GM10266 (cell line): ENCODE measurements around the gene USP6NL.
A peak's percentile ranks its signal among the peaks of the same experiment; 100 is the strongest.

Experiments used
- DNase-seq: peaks from one replicate; pipeline ENCODE4 v3.0.0; 2012; ENCODE audit errors: extremely low spot score
- TF ChIP-seq, protein P1 (sequence below): IDR thresholded peaks from 2 replicates; pipeline ENCODE4 v1.5.1; 2012; ENCODE audit warnings: mild to moderate bottlenecking, low read depth; ENCODE audit not compliant: control insufficient read depth, insufficient read depth; ENCODE audit errors: missing control alignments

The USP6NL gene

DNA sequence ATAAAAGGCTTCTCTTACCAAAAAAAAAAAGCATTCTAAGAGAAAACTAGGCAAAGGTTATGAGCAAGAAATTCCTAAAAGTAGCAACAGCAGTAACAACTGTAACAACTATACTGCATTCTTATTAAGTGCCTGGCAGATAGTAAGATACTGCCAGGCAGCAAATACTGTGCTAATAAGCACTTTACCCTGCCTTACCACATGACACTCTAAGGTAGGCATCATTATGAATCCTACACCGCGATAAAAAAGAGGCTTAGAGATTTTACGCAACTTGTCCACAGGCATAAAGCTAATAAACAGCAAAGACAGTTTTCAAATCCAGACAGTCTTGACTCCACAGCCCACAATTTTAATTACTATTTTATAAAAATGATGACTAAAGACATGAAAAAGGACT, 83.2 kb downstream of the USP6NL start:
- no peak for DNase-seq
- TF ChIP-seq, protein P1, sequence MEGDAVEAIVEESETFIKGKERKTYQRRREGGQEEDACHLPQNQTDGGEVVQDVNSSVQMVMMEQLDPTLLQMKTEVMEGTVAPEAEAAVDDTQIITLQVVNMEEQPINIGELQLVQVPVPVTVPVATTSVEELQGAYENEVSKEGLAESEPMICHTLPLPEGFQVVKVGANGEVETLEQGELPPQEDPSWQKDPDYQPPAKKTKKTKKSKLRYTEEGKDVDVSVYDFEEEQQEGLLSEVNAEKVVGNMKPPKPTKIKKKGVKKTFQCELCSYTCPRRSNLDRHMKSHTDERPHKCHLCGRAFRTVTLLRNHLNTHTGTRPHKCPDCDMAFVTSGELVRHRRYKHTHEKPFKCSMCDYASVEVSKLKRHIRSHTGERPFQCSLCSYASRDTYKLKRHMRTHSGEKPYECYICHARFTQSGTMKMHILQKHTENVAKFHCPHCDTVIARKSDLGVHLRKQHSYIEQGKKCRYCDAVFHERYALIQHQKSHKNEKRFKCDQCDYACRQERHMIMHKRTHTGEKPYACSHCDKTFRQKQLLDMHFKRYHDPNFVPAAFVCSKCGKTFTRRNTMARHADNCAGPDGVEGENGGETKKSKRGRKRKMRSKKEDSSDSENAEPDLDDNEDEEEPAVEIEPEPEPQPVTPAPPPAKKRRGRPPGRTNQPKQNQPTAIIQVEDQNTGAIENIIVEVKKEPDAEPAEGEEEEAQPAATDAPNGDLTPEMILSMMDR = no peak

DNA sequence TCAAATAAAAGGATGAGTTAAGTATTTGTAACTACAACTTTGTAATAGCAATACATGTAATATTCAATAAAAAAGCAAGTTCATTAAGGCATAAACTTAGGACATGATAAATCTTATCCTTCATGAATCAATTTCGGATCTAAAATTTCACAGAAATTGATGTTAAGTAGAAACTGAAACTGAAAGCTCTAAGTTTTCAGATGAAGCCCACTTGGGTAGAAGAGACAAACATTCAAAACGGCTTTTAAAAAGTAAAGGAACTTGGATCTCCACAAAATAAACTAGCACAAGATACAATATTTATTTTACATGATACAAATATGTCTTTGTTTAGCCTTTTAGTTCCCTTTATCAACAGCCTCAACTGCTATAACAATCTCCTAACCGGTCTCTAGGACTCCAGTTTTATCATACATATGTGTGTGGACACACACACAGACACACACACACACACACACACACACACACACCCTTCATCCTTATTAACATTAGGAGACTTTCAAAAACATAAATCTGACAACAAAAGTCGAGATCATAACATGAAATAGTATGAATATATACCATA, 83.7 kb downstream of the USP6NL start:
- DNase-seq = no peak
- TF ChIP-seq, protein P1 = no peak

DNA sequence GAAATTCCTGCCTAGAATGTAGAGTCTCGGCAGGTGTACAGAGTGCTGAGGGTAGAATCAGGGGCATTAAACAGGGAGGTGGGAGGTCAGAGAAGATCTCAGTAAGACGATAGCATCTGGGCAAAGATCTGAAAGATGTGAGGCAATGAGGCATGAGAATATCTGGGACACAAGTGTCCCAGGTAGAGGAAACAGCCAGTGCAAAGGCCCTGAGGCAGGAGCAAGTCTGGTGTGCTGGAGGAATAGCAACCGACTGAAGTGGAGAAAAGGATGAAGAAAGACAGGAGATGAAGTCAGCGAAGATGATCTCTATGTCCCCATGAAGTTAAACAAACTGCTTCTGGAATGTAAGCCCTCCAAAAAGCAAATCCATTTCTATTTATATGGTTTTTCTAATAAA, 84.4 kb downstream of the USP6NL start:
- TF ChIP-seq, protein P1 = no peak
- DNase-seq = no peak

DNA sequence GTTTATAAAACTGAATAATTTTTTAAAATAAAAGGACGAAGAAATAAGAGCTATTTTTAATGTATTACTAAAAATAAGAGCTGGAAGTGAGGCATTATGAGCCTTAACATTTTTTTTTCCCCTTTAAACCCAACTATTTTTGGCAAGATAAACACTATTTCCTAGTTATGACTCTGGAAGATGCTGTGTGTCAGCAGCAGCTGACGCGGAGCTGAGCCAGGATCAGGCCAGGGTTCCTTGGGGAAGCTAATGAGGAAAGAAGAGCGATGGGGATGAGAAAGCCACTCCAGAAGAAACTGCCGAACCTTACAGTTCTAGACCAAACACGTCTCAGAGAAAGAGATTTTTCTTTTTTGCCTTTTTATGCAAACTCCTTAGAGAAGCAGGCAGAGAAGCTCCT, 85.9 kb downstream of the USP6NL start:
- DNase-seq = no peak
- TF ChIP-seq, protein P1 = no peak

DNA sequence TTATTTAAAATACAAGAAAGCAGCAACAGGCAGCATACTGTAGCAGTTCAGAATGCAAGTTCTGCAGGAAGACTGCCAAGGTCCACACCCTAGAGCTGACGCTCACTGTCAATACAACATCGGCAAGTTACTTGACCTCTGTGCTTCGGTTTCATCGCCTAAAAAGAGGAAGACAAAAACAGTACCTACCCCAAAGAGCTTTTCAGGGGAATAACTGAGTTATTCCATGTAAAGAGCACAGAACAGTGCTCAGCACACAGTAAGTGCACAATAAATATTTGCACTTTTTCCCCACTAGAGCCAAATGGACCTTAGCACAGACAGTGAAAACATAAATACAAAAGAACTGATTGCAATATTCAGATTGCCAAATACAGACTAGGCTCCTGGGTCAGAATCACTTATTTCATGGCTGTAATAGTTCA, 88.6 kb downstream of the USP6NL start:
- TF ChIP-seq, protein P1 = no peak
- DNase-seq = no peak

DNA sequence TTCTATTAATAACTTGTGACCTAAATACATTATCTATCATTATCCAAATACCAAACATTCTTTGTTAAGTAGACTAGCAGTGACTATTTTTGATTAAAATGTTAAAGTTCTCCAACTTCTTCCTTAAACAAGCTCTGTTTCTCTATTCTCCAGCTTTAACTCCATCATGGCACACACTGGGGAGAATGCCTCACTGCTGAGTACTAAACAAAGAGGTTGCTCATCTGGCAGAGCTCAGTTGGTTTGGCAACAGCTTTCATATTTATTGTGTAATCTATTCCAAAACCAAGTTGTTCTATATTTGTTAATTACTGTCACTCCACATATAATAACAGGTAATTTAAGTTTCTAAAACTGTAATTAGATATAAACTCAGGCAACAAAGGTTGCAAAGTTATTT, 89.6 kb downstream of the USP6NL start:
- TF ChIP-seq, protein P1 = no peak
- no peak for DNase-seq

DNA sequence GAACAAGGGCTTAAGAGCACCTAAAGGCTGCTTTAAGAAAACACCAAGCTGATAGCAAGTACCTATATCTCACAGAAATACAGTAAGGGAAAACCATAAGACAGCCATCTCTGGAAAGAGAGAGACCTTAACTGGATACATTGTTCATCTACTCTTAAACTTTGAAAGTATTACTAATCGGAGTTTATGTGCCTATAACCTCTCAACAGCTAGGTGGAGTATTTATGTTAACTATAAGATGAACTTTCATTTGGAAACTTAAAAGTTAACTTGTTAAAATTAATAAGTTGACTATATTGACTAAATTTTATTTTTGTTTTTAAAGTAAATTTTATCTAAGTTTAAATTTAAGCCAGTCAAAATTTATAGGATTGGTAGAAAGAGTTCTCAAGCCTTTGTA, 90.6 kb downstream of the USP6NL start:
- TF ChIP-seq, protein P1 = peak; percentile 9
- DNase-seq = no peak
